ENCODE results near the gene SLC17A5. TPM values are rescaled to one million over a fixed set of nuclear protein-coding genes. Genes with fewer than 3 reads are reported as not detected.
"Not testable (repeated sequence)": the region's sequence is repeated elsewhere in the genome, so short reads cannot be mapped to it uniquely, and the experiment has no call there.

SLC17A5 gene
- total RNA-seq, 1 donor from 2014 or later = 18.7 TPM

GRCh38 chr6:73560853-73561407 lies 92.9 kb downstream of the SLC17A5 start:
- no peak for FAIRE-seq
- TF ChIP-seq CTCF (IDR thresholded peaks at IDR 0.05; ENCODE audit: insufficient read depth, low read length, severe bottlenecking) = no peak
- Histone ChIP-seq H3K36me3 (ENCODE audit: control insufficient read depth, insufficient read depth, low read length) (no peaks in the 10 kb centered on the region), H3K4me3 (ENCODE audit: low read depth, low read length) (no peak overlapping the region), H3K27me3 (ENCODE audit: control insufficient read depth, insufficient read depth, low read length) (no peaks in the 10 kb centered on the region)
- no peak for DNase-seq (ENCODE audit: low read depth)

- TF ChIP-seq CTCF (IDR thresholded peaks at IDR 0.05; ENCODE audit: insufficient read depth, low read length, severe bottlenecking) = no peak
- peak; percentile 32 for DNase-seq (ENCODE audit: low read depth)
- no peaks in the 10 kb centered on the region for H3K36me3 ChIP-seq (ENCODE audit: control insufficient read depth, insufficient read depth, low read length)
- no peak for FAIRE-seq
- no peak overlapping the region for H3K4me3 ChIP-seq (ENCODE audit: low read depth, low read length)
- H3K27me3 ChIP-seq (ENCODE audit: control insufficient read depth, insufficient read depth, low read length) = no peaks in the 10 kb centered on the region
These were observed 93.5 kb downstream of the SLC17A5 start for GRCh38 chr6:73560182-73560732.

- H3K27me3 ChIP-seq (ENCODE audit: control insufficient read depth, insufficient read depth, low read length); FAIRE-seq; H3K36me3 ChIP-seq (ENCODE audit: control insufficient read depth, insufficient read depth, low read length); H3K4me3 ChIP-seq (ENCODE audit: low read depth, low read length); DNase-seq (ENCODE audit: low read depth): not testable (repeated sequence)
These were observed 94.4 kb downstream of the SLC17A5 start for GRCh38 chr6:73559399-73559794.

GRCh38 chr6:73558624-73559398 lies 95.0 kb downstream of the SLC17A5 start:
- no peak for TF ChIP-seq CTCF (IDR thresholded peaks at IDR 0.05; ENCODE audit: insufficient read depth, low read length, severe bottlenecking)
- H3K27me3 ChIP-seq (ENCODE audit: control insufficient read depth, insufficient read depth, low read length) = no peaks in the 10 kb centered on the region
- DNase-seq (ENCODE audit: low read depth) = no peak
- no peaks in the 10 kb centered on the region for H3K36me3 ChIP-seq (ENCODE audit: control insufficient read depth, insufficient read depth, low read length)
- FAIRE-seq = no peak
- no peak overlapping the region for H3K4me3 ChIP-seq (ENCODE audit: low read depth, low read length)

- Histone ChIP-seq H3K27me3 (ENCODE audit: control insufficient read depth, insufficient read depth, low read length) (no peaks in the 10 kb centered on the region), H3K4me3 (ENCODE audit: low read depth, low read length) (no peak overlapping the region), H3K36me3 (ENCODE audit: control insufficient read depth, insufficient read depth, low read length) (no peaks in the 10 kb centered on the region)
- FAIRE-seq = no peak
- DNase-seq (ENCODE audit: low read depth) = no peak
- TF ChIP-seq CTCF (IDR thresholded peaks at IDR 0.05; ENCODE audit: insufficient read depth, low read length, severe bottlenecking) = no peak
These were observed 97.0 kb downstream of the SLC17A5 start for GRCh38 chr6:73556836-73557235.

GRCh38 chr6:73555380-73555949 lies 98.3 kb downstream of the SLC17A5 start:
- DNase-seq (ENCODE audit: low read depth); H3K36me3 ChIP-seq (ENCODE audit: control insufficient read depth, insufficient read depth, low read length); H3K27me3 ChIP-seq (ENCODE audit: control insufficient read depth, insufficient read depth, low read length); FAIRE-seq; H3K4me3 ChIP-seq (ENCODE audit: low read depth, low read length): not testable (repeated sequence)

- not testable (repeated sequence) for FAIRE-seq; H3K36me3 ChIP-seq (ENCODE audit: control insufficient read depth, insufficient read depth, low read length); H3K4me3 ChIP-seq (ENCODE audit: low read depth, low read length); DNase-seq (ENCODE audit: low read depth); H3K27me3 ChIP-seq (ENCODE audit: control insufficient read depth, insufficient read depth, low read length)
These were observed 102.7 kb downstream of the SLC17A5 start for GRCh38 chr6:73551115-73551514.

Measured in bronchial epithelial cell (primary cell).